KG1 (cell line): ENCODE measurements around the gene HTR3D.
"Not testable (repeated sequence)": the region's sequence is repeated elsewhere in the genome, so short reads cannot be mapped to it uniquely, and the experiment has no call there.

ENCODE experiments used
- DNase-seq: peaks from one replicate; lab custom pipeline; 2025; lab: John Stamatoyannopoulos, UW

Gene HTR3D

DNA sequence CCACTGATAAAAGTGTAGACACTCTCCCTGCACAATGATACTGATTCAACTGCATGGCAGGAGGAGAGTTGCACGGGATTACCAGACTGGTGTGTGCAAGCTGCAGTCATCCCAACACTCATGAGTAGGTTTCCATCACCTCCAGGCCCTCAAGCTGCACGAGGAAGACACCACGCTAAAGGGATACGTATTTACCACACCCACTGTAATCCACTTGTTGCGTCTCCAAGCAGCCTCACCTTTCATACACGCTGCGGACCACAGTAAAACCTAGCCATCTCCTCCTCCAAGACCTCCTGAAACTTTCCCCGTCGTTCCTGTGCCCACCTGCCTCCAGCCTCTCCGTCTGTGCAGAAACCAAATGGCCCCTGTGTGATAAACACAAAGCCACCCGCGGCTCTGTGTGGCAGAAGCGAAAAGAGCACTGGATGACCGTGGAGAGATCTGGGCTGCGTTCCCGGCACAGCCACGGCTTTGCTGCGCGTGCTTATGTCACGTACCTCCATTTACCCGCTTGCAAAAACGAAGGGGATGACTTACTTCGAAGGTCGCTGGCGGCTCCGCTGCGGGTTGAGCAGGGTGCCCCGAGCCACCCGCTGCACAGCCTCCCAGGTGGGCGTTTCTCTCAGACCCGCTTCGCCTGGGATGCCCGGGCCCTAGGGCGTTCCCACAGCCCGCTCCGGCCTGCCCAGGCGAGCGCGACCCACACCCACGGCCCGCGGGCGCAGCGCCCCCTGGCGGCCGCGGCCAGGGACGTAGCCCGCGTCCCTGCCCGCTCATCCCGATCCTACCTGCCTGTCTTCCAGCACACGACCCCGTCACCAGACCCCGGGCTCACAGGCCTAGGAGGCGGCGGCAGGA, 14.5 kb upstream of the HTR3D start:
- no peak for DNase-seq

DNA sequence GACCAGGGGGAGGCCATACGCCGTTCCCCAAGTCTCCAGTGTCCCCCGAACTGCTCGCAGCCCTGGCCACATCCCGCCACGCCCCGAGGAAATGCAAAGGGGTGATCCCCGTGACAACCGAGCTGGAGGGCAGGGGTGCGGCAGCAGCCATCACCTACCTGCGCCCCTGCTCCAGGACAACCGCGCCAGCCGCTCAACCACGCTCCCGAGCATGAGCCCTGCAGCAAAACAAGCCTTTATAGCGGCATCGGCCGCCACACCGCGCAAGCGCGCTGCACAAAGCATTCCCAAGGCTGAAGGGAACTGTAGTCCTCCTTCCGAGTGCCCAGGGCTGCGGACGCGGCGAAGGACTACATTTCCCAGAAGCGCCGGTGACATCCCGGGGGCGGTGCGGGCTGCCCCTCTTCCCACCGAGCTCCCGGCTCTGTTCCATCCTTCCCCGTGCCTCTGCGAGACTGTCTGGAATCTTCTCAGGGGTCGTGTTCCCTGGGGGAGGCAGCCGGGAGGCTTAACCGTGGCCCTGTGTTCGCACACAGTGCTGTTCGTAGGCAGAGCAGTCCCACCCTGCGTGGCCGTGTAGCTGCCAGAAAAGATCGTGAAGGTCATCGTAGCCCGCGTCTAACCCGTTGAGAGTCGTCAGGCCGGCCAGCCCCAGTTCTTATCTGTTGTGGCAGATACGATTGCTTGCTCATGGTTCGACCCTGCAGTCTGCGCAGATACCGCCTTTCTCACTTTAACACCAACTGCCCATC, 13.7 kb upstream of the HTR3D start, which contains the start of gene ABCC5:
ABCC5 (minus strand) TSS at position 213 of the 752 bp plus-strand sequence. CDS start 3,492 bp downstream, outside the sequence.
- peak; percentile 72 for DNase-seq

- DNase-seq, result no peak
Observed at GRCh38 chr3:184018424-184018973, 13.0 kb upstream of the HTR3D start.

DNA sequence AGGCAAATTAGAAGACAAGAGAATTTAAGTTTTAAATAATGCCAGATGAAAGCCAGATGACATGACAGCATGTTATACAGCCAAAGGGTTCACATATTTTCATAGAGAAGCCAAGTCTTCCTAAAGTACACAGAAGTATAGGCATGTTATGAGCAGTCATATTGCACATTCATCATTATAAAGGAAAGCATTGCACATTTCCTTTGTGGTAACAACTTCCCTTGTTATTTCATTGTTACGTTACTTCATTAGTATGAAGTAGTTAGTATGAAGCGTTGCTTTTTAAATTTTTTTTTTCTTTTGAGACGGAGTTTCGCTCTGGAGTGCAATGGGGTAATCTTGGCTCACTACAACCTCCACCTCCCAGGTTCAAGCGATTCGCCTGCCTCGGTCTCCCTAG, 9.2 kb upstream of the HTR3D start:
- peak; percentile 58 for DNase-seq

- DNase-seq, result not testable (repeated sequence)
Observed at GRCh38 chr3:184025256-184025655, 6.3 kb upstream of the HTR3D start.

GRCh38 chr3:184028275-184028890, 3.2 kb upstream of the HTR3D start:
- DNase-seq, result not testable (repeated sequence)

- DNase-seq, result no peak
Observed at GRCh38 chr3:184029443-184029842, 2.1 kb upstream of the HTR3D start.

DNA sequence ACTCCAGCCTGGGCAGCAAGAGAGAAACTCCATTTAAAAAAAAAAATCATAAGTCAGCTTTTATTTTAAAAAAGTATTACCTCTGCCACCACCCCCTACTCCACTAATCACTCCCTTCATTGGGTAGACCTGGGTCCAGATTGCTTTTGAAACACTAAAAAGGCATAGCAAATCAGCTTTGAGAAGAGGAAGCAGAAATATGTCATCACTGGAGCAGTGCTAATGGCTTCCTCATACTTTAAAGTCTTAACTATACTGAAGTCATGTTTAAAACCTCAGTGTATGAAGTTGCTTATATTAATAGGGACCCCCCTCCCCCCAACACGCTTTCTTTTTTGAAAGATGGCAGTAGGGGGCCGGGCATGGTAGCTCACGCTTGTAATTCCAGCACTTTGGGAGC, 1.0 kb upstream of the HTR3D start:
- DNase-seq, result no peak

DNA sequence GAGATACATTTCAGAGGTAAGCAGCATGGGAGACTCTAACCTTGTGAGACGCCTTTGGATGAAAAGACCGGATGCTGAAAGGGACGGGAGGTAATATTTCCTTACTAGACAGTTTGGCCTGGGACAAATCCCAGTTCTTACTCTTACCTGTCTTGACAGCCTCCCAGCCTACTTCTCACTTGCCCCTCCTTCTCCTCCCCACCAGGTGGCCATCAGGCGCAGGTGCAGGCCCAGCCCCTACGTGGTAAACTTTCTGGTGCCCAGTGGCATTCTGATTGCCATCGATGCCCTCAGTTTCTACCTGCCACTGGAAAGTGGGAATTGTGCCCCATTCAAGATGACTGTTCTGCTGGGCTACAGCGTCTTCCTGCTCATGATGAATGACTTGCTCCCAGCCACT, 6.3 kb downstream of the HTR3D start:
- no peak for DNase-seq

GRCh38 chr3:184038307-184038706, 6.8 kb downstream of the HTR3D start:
- not testable (repeated sequence) for DNase-seq

DNA sequence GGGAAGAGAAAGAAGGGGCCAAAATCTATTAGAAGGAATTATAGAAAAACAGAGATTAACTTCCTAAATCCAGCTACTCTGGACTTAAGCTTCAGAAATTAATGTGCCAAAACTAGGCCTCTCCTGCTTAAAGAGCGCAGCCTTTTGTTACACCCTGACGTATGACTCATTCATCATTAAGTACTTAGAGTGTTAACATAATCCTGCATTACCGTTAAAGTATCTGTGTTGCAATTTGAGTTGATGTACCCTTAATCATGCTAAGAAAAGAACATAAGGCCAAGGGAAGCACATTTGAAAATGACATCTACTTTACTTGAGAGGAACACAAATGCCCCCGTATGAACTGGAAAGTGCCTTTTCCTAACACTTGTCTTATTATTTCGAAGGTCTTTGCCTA, 7.9 kb downstream of the HTR3D start:
- no peak for DNase-seq

GRCh38 chr3:184040010-184040409, 8.5 kb downstream of the HTR3D start:
- DNase-seq, result no peak

GRCh38 chr3:184042617-184043016, 11.1 kb downstream of the HTR3D start:
- no peak for DNase-seq

DNA sequence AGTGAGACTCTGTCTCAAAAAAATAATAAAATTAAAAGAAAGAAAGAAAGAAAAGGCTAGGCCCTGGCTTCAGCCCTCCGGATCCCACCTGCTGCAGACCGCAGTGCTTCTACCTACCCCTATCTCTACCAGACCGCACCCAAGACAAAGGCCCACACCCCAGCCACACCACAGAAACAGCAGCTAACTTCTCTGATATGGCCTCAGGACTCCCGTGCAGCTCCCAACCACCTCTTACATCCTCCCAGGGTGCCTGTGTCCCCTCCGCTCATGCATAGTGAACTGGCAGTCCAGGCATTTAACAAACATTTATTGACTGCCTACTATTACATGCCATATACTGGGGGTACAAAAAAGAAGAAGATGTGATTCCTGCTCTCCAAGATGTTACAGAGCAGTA, 14.5 kb downstream of the HTR3D start:
- no peak for DNase-seq

DNA sequence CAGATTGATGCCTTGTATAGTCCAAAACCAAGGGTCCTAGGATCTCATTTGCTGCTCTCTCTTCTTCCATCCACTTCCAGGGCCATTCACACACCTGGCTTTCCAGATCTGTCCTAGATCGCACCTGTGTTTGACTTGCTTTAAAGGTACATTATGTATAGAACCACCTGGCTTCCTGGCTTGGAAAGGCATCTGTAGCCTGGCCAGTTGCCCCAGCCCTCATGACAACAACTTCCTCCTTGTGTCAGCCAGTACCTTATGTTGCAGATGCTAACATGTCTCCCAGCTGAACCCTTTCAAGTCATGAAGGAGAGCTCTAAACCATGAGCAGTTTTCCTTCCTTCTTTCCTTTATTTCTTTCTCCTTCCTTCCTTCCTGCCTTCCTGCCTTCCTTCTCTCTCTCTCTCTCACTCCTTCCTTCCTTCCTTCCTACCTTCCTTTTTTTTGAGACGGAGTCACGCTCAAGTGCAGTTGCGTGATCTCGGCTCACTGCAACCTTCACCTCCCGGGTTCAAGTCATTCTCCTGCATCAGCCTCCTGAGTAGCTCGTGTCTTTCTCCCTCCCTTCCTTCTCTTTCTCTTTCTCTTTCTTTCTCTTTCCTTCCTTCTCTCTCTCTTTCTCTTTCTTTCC, 18.8 kb downstream of the HTR3D start:
- no peak for DNase-seq

- DNase-seq, result no peak
Observed at GRCh38 chr3:184052767-184053166, 21.2 kb downstream of the HTR3D start, which contains the start of gene HTR3C. Gene HTR3C, plus strand, starts transcription at chr3:184053047. Its CDS starts 34 bp downstream, at chr3:184053081.

DNA sequence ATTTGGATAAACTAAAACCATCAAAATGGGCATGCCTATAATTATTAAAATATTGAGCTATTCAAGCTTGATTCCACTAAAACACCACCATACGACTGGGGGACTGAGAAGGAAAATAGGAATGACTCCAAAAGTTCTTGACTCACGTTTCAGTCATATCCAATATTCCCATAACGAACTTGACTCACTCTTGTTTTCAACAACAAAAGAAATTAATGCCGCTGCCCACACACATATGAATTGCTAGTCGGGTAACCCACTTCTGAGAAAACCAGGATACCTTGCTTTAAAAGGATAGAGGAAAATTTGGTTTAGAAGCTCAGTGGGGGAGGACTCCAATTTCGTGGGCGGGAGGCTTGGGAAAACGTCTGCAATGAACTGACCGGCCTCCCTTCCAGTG, 26.5 kb downstream of the HTR3D start:
- no peak for DNase-seq

- DNase-seq, result no peak
Observed at GRCh38 chr3:184059424-184059823, 27.9 kb downstream of the HTR3D start.

- DNase-seq, result no peak
Observed at GRCh38 chr3:184062637-184063036, 31.1 kb downstream of the HTR3D start.

- no peak for DNase-seq
Observed at GRCh38 chr3:184066211-184066610, 34.7 kb downstream of the HTR3D start.

- no peak for DNase-seq
Observed at GRCh38 chr3:184067573-184068055, 36.1 kb downstream of the HTR3D start.

GRCh38 chr3:184068344-184068743, 36.8 kb downstream of the HTR3D start:
- DNase-seq, result no peak
